Cardiac septum (tissue), 1 donor: ENCODE data around the gene STEAP4. TPM values are rescaled to one million over a fixed set of nuclear protein-coding genes. Genes with fewer than 3 reads are reported as not detected.

ENCODE experiments used
- DNase-seq: peaks from one replicate; pipeline ENCODE4 v3.0.0-alpha.2; 2020; ENCODE audit warnings: low spot score
- intact Hi-C: fragments of 100-400 bp; cut with DNase I; formaldehyde crosslinking; loops from one replicate; pipeline ENCODE4 v1.14.0; 2022
- total RNA-seq: library from RNA; stranded (reverse); fragmentation: NEBNext Ultra II Directional; extraction: Animal tissue kit (Norgen Biotek cat#: 25700); gene quantifications from one replicate; pipeline ENCODE4 v1.2.1, GENCODE V29; 2021
- donor health status: DM: no; HTN: no; CAD: no.

The STEAP4 gene
- total RNA-seq, 1 donor from 2014 or later, result 19.9 TPM

DNA sequence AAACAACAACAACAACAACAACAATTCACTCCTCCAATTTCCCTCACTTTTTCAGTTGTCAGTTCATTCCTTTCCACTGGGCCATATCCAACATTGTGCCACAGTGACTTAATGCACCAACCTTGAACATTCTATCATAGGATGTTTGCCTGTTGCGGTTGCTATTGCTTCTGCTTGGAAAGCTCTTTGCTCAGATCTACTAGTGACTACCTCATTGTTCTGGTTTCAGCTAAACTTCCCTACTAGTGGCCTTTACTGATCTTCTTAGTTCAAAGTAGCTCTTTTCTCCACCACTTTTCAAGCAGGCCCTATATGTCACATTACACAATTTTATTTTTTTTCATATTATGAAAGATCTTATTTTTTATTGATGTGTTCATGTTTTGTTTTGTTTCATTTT is 9.8 kb upstream of the STEAP4 start:
- DNase-seq, result no peak
- intact Hi-C loops, result no loop called here

- intact Hi-C loops, result no loop called here
- no peak for DNase-seq
Observed at GRCh38 chr7:88315522-88315921, 8.8 kb upstream of the STEAP4 start.

DNA sequence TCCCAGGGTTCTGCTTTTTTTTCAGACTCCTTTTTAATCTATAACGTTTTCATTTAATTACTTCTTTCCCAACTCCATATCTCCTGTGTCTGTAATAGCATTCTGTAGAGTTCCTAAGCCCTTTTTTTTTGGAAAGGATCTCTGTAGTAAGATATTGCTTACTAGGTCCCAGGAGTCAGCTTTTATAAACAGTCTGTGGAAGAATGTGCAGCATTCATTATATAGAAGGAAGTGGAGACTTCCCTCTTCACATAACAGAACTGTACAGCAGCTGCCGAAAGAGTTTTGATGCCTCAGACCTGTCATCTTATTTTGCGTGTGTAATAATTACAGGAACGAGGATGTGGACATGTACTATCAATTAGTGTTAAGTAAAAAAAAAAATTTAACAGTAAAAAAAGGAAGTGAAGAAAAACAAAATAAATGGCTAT is 7.4 kb upstream of the STEAP4 start:
- DNase-seq, result no peak
- intact Hi-C loops, result no loop called here

- no peak for DNase-seq
- intact Hi-C loops, result no loop called here
Observed at GRCh38 chr7:88312061-88312663, 5.5 kb upstream of the STEAP4 start.

DNA sequence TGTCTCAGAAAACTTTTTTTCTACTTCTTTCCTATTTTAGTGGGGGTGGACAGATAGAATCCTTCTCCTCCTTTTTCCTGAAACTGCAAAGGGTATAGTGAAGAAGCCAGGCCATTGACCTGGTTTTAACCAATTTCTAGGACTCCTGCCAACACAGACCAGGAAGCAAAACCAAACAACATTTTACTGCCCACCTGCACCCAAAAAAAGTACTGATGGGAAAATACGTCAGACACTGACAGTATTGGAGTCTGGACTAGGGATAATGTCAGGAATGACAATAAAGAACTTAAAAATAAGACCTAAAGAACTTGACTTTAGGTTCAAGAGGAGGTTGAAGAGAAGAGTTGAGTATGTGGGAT is 5.0 kb upstream of the STEAP4 start:
- no peak for DNase-seq
- intact Hi-C loops, result no loop called here

GRCh38 chr7:88310956-88311674 is 4.4 kb upstream of the STEAP4 start:
- intact Hi-C loops, result no loop called here
- DNase-seq, result no peak

DNA sequence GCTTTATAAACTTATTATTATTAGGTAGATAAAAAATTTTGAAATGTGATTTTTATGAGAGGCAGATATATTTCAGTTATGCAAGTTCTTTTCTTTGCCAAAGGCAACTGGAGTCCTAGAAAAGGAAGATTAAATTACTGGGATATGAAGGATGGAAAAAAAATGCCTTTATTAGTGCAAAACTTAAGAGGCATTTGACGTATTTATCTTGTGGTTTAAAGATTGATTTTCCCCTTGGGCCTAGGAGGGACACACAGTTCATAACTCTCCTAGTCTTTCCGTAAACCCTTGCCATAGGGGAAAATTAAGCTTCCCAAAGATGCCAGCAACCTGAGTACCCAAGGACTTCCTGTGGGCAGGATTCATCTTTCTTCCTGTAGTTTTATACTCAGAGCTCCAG is 3.1 kb upstream of the STEAP4 start:
- intact Hi-C loops, result no loop called here

DNA sequence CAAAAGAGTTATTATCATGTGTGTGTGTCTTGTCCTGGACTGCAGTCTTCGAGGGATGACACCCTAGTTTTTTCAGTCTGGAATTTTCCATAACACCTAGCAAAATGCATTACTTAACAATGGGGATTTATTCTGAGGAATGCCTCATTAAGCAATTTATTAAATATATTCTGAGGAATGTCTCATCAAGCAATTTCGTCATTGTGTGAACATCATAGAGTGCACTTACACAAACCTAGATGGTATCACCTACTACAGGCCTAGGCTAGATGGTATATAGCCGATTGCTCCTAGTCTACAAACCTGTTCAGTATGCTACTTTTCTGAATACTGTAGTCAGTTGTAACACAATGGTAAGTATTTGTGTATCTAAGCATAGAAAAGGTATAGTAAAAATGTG is 1.1 kb upstream of the STEAP4 start:
- intact Hi-C loops, result no loop called here
- no peak for DNase-seq

More for the DNA sequence above, 3.1 kb upstream of the STEAP4 start:
- no peak for DNase-seq

DNA sequence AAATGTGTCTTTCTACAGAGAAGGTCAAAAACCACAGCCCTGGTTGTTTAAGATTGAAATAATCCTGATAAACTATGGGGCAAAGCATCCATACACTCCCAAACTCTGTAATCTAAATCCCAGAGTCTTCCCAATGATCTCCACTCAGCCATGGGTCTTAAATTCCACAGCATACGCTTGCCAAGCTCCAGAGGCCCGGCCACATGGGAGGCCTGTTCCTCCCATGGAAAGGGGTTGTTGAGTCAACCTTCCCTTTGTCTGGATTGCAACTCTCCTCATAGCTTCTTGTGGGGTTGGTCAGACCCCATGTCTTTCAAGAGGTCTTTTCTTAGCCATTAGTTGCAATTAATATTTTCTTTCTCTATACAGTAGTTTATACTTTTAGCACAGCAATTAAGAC is 718 bp upstream of the STEAP4 start:
- no peak for DNase-seq
- intact Hi-C loops, result no loop called here

- no peak for DNase-seq
- intact Hi-C loops, result no loop called here
Observed at GRCh38 chr7:88305044-88305443, 1.6 kb downstream of the STEAP4 start.

DNA sequence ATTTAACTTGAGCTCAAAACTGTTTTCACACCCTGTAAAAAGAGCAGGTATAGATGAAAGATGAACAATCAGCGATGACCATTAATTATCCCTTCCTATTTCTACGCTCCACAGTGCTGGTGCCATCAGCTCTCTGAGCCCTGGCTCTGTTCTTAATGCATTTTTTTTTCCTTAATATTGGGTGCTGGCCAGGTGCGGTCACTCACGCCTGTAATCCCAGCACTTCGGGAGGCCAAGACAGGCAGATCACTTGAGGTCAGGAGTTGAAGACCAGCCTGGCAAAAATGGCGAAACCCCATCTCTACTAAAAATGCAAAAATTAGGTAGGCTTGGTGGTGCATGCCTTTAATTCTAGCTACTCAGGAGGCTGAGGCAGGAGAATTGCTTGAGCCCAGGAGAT is 4.2 kb downstream of the STEAP4 start:
- intact Hi-C loops, result no loop called here
- DNase-seq, result no peak

- intact Hi-C loops, result no loop called here
- no peak for DNase-seq
Observed at GRCh38 chr7:88301924-88302323, 4.8 kb downstream of the STEAP4 start.

- no peak for DNase-seq
- intact Hi-C loops, result no loop called here
Observed at GRCh38 chr7:88300401-88300945, 6.2 kb downstream of the STEAP4 start.

- intact Hi-C loops, result no loop called here
Observed at GRCh38 chr7:88299126-88299525, 7.6 kb downstream of the STEAP4 start.

DNA sequence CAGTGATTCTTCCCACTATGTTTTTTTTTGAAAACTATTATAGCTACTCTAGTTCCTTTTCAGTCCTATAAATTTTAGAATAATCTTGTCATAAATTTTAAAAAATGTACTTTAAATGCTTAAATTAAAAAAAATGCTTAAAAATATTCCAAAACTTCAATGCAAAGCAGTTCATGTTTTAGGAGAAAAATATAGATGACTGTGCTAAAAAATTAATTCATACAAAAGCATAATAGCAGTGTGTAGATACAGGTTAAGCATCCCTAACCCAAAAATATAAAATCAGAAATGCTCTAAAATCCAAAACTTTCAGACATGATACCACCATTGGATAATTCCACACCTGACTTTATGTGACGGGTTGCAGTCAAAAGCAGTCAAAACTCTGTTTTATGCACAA is 12.8 kb downstream of the STEAP4 start:
- DNase-seq, result no peak
- intact Hi-C loops, result no loop called here

More at GRCh38 chr7:88299126-88299525, 7.6 kb downstream of the STEAP4 start:
- DNase-seq, result no peak

GRCh38 chr7:88291398-88292173 is 15.1 kb downstream of the STEAP4 start:
- intact Hi-C loops, result no loop called here
- no peak for DNase-seq

GRCh38 chr7:88290491-88290890 is 16.2 kb downstream of the STEAP4 start:
- no peak for DNase-seq
- intact Hi-C loops, result no loop called here

DNA sequence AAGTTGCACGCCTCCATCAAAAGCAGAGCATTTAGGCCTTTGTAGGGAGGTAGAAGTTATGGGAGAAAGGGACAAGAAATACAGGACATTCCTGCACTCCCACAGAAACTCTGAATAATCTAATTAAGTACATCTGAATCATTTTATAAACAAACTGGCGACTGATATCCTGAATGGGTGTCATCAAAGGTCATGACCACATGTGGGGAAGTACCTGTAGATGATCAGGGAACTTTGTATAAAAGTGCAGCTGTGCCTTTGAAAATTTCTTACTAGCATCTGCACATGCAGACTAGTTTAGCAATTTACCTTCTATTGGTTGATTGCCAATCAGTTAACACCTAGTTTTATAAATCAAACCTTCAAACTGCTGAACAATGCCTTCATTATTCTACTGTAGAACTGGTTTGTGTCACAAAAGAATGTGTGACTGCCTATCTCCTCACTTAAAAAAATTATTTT is 17.1 kb downstream of the STEAP4 start:
- intact Hi-C loops, result no loop called here
- no peak for DNase-seq

GRCh38 chr7:88281749-88282148 is 24.9 kb downstream of the STEAP4 start:
- DNase-seq, result no peak
- intact Hi-C loops, result no loop called here

- intact Hi-C loops, result no loop called here
- no peak for DNase-seq
Observed at GRCh38 chr7:88280801-88281200, 25.9 kb downstream of the STEAP4 start.
